ENCODE measurements around the gene CDC37. TPM values are rescaled to one million over a fixed set of nuclear protein-coding genes. Genes with fewer than 3 reads are reported as not detected.
A peak's percentile ranks its signal among the peaks of the same experiment; 100 is the strongest.

Gene CDC37
- total RNA-seq, 4 donors from 2014 or later, result 128 to 171 (median 152) TPM

DNA sequence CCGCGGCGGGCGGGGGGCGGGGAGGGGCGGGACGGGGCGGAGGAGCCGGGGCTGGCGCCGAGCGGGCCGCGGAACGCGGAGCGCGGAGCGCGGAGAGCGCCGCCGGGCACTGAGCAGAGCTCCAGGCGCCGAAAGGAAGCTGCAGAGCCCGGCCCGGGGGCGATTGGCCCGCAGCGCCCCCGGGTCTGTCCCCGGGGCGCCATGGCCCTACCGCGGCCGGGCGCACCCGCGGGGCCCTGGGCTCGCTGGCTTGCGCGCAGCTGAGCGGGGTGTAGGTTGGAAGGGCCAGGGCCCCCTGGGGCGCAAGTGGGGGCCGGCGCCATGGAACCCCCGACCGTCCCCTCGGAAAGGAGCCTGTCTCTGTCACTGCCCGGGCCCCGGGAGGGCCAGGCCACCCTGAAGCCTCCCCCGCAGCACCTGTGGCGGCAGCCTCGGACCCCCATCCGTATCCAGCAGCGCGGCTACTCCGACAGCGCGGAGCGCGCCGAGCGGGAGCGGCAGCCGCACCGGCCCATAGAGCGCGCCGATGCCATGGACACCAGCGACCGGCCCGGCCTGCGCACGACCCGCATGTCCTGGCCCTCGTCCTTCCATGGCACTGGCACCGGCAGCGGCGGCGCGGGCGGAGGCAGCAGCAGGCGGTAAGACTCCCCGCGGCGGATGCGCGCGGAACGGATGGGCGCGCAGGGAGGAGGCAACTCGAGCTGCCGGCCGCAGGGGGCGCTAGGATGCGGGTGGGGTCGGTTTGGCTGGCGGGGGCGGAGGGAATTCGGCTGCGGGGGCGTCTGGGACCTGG lies 17.3 kb upstream of the CDC37 start, which contains the start of gene PDE4A:
PDE4A (plus strand) TSS at position 95 of the 796 bp plus-strand sequence; CDS start at position 322, 227 bp downstream.
- H3K4me3 ChIP-seq, result peak within 1 kb of the TSS in 3 of 4 donors; percentile 17 to 50 (median 32)
- intact Hi-C loops (cut with DNase I), result no loop called here
- peaks cover 22 to 100% (median 40%) of the 10 kb centered on the region in 4 donors for H3K27me3 ChIP-seq

DNA sequence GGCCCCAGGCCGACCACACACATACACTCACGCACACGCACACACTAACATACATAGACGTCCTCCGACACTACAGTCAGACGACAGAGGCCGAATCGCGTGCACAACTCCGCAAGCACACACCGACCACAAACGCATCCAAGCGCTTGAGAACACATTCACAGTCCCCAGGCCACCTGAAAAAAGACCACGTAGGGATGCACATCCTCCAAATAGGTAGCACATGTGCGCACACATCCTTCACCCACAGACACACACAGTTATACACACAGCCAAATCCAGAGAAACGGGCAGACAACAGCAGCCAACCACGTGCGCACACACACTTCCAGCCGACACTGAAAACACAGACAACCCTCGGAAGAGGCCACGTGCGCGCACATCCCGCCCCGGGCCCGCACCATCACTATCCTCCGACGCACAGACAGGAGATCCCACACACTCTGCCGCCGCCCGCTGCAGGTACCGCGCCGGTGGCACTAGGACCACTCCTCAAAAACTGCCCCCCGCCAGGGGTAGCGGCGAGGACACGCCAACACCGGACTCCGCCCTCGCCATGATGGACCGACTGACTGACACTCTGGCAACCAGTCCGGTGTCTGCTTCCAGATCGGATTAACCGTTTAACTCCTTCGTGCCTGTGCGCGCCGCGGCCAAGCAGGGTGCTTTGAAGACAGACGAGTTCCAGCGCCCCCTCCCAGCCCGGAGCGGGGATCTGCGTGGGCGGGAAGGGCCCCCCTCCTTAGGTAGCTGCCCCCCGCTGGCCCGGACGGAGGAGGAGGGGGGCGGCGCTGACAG lies 16.5 kb upstream of the CDC37 start:
- Histone ChIP-seq H3K27me3 (peaks cover 20 to 94% (median 40%) of the 10 kb centered on the region in 4 donors), H3K4me3 (peak overlapping the region in 3 of 4 donors; percentile 17 to 50 (median 32)), H3K9me3 (no peaks in the 10 kb centered on the region), H3K27ac (no peak overlapping the region), H3K4me1 (peaks cover 40 to 73% (median 44%) of the 10 kb centered on the region in 3 donors), H3K36me3 (no peaks in the 10 kb centered on the region)
- no peak for TF ChIP-seq POLR2A (IDR thresholded peaks at IDR 0.05)
- TF ChIP-seq, protein P1, sequence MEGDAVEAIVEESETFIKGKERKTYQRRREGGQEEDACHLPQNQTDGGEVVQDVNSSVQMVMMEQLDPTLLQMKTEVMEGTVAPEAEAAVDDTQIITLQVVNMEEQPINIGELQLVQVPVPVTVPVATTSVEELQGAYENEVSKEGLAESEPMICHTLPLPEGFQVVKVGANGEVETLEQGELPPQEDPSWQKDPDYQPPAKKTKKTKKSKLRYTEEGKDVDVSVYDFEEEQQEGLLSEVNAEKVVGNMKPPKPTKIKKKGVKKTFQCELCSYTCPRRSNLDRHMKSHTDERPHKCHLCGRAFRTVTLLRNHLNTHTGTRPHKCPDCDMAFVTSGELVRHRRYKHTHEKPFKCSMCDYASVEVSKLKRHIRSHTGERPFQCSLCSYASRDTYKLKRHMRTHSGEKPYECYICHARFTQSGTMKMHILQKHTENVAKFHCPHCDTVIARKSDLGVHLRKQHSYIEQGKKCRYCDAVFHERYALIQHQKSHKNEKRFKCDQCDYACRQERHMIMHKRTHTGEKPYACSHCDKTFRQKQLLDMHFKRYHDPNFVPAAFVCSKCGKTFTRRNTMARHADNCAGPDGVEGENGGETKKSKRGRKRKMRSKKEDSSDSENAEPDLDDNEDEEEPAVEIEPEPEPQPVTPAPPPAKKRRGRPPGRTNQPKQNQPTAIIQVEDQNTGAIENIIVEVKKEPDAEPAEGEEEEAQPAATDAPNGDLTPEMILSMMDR (IDR thresholded peaks at IDR 0.05), result no peak
- DNase-seq, result no peak
- WGBS, 2 donors, result 2 to 4% methylated on average over 16 to 17 of the region's 61 CpGs
- intact Hi-C loops (cut with DNase I), result no loop called here

More for the DNA sequence above, 17.3 kb upstream of the CDC37 start, which contains the start of gene PDE4A:
- no peak within 1 kb of the TSS for H3K27ac ChIP-seq
- no peak for DNase-seq
- WGBS, 2 donors, result 0% methylated on average over 8 of the region's 104 CpGs; no CpG with 5 or more reads in 1 of the 2 donors
- peaks cover 44 to 80% (median 45%) of the 10 kb centered on the region in 3 donors for H3K4me1 ChIP-seq
- TF ChIP-seq, protein P1 (IDR thresholded peaks at IDR 0.05), result peak in 3 of 6 experiments; percentile 7 to 23 (median 10)
- no peak for TF ChIP-seq POLR2A (IDR thresholded peaks at IDR 0.05)
- no peaks in the 10 kb centered on the region for H3K9me3 ChIP-seq
- no peaks in the 10 kb centered on the region for H3K36me3 ChIP-seq

DNA sequence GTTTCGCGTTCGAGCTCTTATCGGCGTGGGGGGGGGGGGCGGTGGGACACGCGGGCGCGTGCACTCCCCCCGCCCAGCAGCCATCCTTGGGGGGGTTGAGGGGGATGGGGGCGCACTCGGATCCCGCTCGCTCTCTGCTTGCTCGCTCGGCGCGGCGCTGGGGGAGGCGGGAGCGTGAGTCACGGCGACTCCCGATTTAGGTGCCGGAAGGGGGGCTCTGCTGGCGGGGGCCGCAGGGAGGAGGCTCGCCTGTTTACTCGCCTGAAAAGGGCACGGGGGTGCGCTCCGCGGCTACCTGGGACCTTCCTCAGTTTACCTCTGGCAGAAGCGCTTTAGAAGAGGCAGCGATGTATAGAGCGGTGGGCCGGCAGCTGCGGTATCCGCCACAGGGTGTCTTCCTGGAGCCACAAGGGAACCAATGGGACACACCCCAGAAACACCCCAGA lies 15.9 kb upstream of the CDC37 start:
- Histone ChIP-seq H3K9me3 (peaks cover 0 to 3% (median 0%) of the 10 kb centered on the region in 3 donors), H3K27ac (no peak overlapping the region), H3K36me3 (no peaks in the 10 kb centered on the region), H3K4me3 (peak overlapping the region in 3 of 4 donors; percentile 10 to 50 (median 13)), H3K27me3 (peaks cover 15 to 92% (median 40%) of the 10 kb centered on the region in 4 donors), H3K4me1 (peaks cover 35 to 67% (median 39%) of the 10 kb centered on the region in 3 donors)
- DNase-seq, result no peak
- TF ChIP-seq POLR2A (IDR thresholded peaks at IDR 0.05), result no peak
- TF ChIP-seq, protein P1 (IDR thresholded peaks at IDR 0.05), result no peak
- WGBS, 2 donors, result no CpG with 5 or more reads among the region's 40 CpGs
- intact Hi-C loops (cut with DNase I), result no loop called here

DNA sequence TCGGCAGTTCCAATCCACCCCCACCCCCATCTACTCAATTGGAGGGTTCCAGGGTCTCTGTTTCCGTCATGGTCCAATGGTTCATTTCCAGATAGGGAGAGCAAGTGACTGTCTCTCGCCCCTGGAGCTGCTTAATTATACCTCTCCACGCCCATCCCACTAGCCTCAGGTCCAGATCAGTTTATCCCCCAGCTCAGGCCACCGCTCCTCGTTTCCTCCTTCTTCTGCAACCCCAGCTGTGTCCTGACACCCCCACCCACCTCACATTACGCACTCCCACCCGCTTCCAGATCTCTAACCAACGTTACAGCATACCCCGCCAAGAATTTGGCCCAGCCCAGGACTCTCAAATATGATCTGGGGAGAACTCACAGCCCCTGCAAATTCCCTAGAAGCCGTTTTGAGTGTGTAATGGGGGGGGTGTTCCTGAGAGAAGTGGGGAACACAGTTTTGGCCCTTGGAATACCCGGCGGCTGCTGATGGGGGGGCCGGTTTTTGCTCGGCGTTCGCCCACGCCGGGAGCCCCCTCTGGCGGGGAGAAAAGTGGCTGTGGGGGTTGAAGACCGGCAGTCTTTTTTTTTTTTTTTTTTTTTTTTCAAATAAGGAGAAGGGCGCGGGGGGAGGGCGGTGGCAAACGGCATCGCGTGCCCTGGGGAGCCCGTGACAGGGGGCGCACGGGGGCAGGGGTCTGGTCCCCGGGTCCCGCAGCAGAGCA lies 15.3 kb upstream of the CDC37 start:
- peaks cover 15 to 87% (median 40%) of the 10 kb centered on the region in 4 donors for H3K27me3 ChIP-seq

More for the DNA sequence above, 15.3 kb upstream of the CDC37 start:
- peaks cover 0 to 3% (median 0%) of the 10 kb centered on the region in 3 donors for H3K9me3 ChIP-seq
- intact Hi-C loops (cut with DNase I), result no loop called here
- peak overlapping the region in 2 of 4 donors; percentile 10 to 50 for H3K4me3 ChIP-seq
- no peak for DNase-seq
- no peak overlapping the region for H3K27ac ChIP-seq
- H3K4me1 ChIP-seq, result peaks cover 35 to 61% (median 39%) of the 10 kb centered on the region in 3 donors
- TF ChIP-seq, protein P1 (IDR thresholded peaks at IDR 0.05), result no peak
- WGBS, 2 donors, result 1 to 2% methylated on average over 19 of the region's 32 CpGs
- H3K36me3 ChIP-seq, result no peaks in the 10 kb centered on the region

Data from esophagus squamous epithelium (tissue), 5 donors.